ENCODE results near the gene EFHD2. TPM values are rescaled to one million over a fixed set of nuclear protein-coding genes. Genes with fewer than 3 reads are reported as not detected.

The EFHD2 gene
- polyA plus RNA-seq, 3 donors: 314 to 329 (median 323) TPM

GRCh38 chr1:15435239-15436077, 25.8 kb downstream of the EFHD2 start:
- peak overlapping the region in 6 of 7 donors; percentile 55 to 95 (median 86) for H3K27ac Mint-ChIP-seq
- H3K36me3 Mint-ChIP-seq: peaks cover 13 to 22% of the 10 kb centered on the region in 2 donors
- TF ChIP-seq, protein P1, sequence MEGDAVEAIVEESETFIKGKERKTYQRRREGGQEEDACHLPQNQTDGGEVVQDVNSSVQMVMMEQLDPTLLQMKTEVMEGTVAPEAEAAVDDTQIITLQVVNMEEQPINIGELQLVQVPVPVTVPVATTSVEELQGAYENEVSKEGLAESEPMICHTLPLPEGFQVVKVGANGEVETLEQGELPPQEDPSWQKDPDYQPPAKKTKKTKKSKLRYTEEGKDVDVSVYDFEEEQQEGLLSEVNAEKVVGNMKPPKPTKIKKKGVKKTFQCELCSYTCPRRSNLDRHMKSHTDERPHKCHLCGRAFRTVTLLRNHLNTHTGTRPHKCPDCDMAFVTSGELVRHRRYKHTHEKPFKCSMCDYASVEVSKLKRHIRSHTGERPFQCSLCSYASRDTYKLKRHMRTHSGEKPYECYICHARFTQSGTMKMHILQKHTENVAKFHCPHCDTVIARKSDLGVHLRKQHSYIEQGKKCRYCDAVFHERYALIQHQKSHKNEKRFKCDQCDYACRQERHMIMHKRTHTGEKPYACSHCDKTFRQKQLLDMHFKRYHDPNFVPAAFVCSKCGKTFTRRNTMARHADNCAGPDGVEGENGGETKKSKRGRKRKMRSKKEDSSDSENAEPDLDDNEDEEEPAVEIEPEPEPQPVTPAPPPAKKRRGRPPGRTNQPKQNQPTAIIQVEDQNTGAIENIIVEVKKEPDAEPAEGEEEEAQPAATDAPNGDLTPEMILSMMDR (IDR thresholded peaks at IDR 0.05): no peak
- WGBS (ENCODE audit: insufficient coverage): 96% methylated on average over 17 of the region's 17 CpGs
- Histone ChIP-seq H3K9ac (ENCODE audit: insufficient read depth, low read length, poor library complexity, severe bottlenecking) (no peak overlapping the region), H3K4me1 (ENCODE audit: control insufficient read depth in 1 of 2, insufficient read depth in 2 of 2, low read length in 2 of 2) (peaks cover 21 to 36% of the 10 kb centered on the region in 2 donors), H3K9me3 (replicated peaks in 1 of 2; ENCODE audit: control insufficient read depth in 1 of 2, insufficient read depth in 1 of 2, low read length in 2 of 2) (no peaks in the 10 kb centered on the region), H3K36me3 (replicated peaks in 1 of 2; ENCODE audit: control insufficient read depth in 1 of 2, insufficient read depth in 2 of 2, low read length in 2 of 2) (peaks cover 7 to 11% of the 10 kb centered on the region in 2 donors), H3K4me2 (replicated peaks; ENCODE audit: extremely low read depth, low read length, poor library complexity, severe bottlenecking) (peak overlapping the region; percentile 41), H3K4me3 (replicated peaks in 1 of 3; ENCODE audit: low read depth in 2 of 3, low read length in 3 of 3) (peak overlapping the region in 1 of 3 experiments; percentile 40), H3K27ac (ENCODE audit: low read depth in 1 of 2, low read length in 2 of 2) (peak overlapping the region in 1 of 2 donors; percentile 34), H2AFZ (ENCODE audit: insufficient read depth, low read depth, low read length, poor library complexity, severe bottlenecking) (no peak overlapping the region), H4K20me1 (ENCODE audit: insufficient read depth, low read length) (peaks cover 32% of the 10 kb centered on the region), H3K79me2 (ENCODE audit: insufficient read depth, low read length) (no peaks in the 10 kb centered on the region), H3K27me3 (ENCODE audit: control insufficient read depth in 2 of 2, insufficient read depth in 2 of 2, low read length in 2 of 2) (no peaks in the 10 kb centered on the region)
- peaks cover 0 to 2% (median 0%) of the 10 kb centered on the region in 7 donors for H3K9me3 Mint-ChIP-seq
- no peak for DNase-seq
- H3K4me3 Mint-ChIP-seq: no peak overlapping the region
- intact Hi-C loops (cut with micrococcal nuclease): no loop called here
- peaks cover 0 to 4% (median 3%) of the 10 kb centered on the region in 3 donors for H3K27me3 Mint-ChIP-seq (ENCODE audit: low read depth in 3 of 3)
- H3K4me1 Mint-ChIP-seq: peaks cover 36% of the 10 kb centered on the region

- H3K4me1 Mint-ChIP-seq: peaks cover 27% of the 10 kb centered on the region
- H3K27me3 Mint-ChIP-seq (ENCODE audit: low read depth in 3 of 3): peaks cover 2 to 8% (median 3%) of the 10 kb centered on the region in 3 donors
- no peak overlapping the region for H2AFZ ChIP-seq (ENCODE audit: insufficient read depth, low read depth, low read length, poor library complexity, severe bottlenecking)
- 99% methylated on average over 5 of the region's 6 CpGs for WGBS (ENCODE audit: insufficient coverage)
- DNase-seq: no peak
- peaks cover 16 to 23% of the 10 kb centered on the region in 2 donors for H3K4me1 ChIP-seq (ENCODE audit: control insufficient read depth in 1 of 2, insufficient read depth in 2 of 2, low read length in 2 of 2)
- H3K9me3 ChIP-seq (replicated peaks in 1 of 2; ENCODE audit: control insufficient read depth in 1 of 2, insufficient read depth in 1 of 2, low read length in 2 of 2): no peaks in the 10 kb centered on the region
- intact Hi-C loops (cut with micrococcal nuclease): no loop called here
- H3K36me3 ChIP-seq (replicated peaks in 1 of 2; ENCODE audit: control insufficient read depth in 1 of 2, insufficient read depth in 2 of 2, low read length in 2 of 2): no peaks in the 10 kb centered on the region
- H3K27me3 ChIP-seq (ENCODE audit: control insufficient read depth in 2 of 2, insufficient read depth in 2 of 2, low read length in 2 of 2): no peaks in the 10 kb centered on the region
- no peak overlapping the region for H3K4me3 ChIP-seq (replicated peaks in 1 of 3; ENCODE audit: low read depth in 2 of 3, low read length in 3 of 3)
- H3K9me3 Mint-ChIP-seq: no peaks in the 10 kb centered on the region
- peaks cover 6 to 8% of the 10 kb centered on the region in 2 donors for H3K36me3 Mint-ChIP-seq
- H3K4me3 Mint-ChIP-seq: no peak overlapping the region
- no peak overlapping the region for H3K9ac ChIP-seq (ENCODE audit: insufficient read depth, low read length, poor library complexity, severe bottlenecking)
- peaks cover 17% of the 10 kb centered on the region for H4K20me1 ChIP-seq (ENCODE audit: insufficient read depth, low read length)
- H3K27ac Mint-ChIP-seq: peak overlapping the region in 3 of 7 donors; percentile 4 to 25 (median 5)
- TF ChIP-seq, protein P1 (IDR thresholded peaks at IDR 0.05): no peak
- no peak overlapping the region for H3K4me2 ChIP-seq (replicated peaks; ENCODE audit: extremely low read depth, low read length, poor library complexity, severe bottlenecking)
- no peaks in the 10 kb centered on the region for H3K79me2 ChIP-seq (ENCODE audit: insufficient read depth, low read length)
- no peak overlapping the region for H3K27ac ChIP-seq (ENCODE audit: low read depth in 1 of 2, low read length in 2 of 2)
Observed at GRCh38 chr1:15436881-15437442, 27.3 kb downstream of the EFHD2 start.
